GM12878 (cell line): Measurements from ENCODE around the gene SSB. TPM values are rescaled to one million over a fixed set of nuclear protein-coding genes. Genes with fewer than 3 reads are reported as not detected.

Experiments
- CBFB ChIP-seq: IDR thresholded peaks from 2 replicates; pipeline ENCODE4 v1.6.1; 2016; ENCODE audit warnings: antibody characterized with exemption, low read depth
- CEBPZ ChIP-seq: fragments of 150-350 bp; IDR thresholded peaks from 2 replicates; pipeline ENCODE4 v1.6.1; 2016; ENCODE audit warnings: low read depth, low read length
- CREB1 ChIP-seq: IDR thresholded peaks from 2 replicates; pipeline ENCODE4 v1.6.1; 2012; ENCODE audit warnings: low read depth, mild to moderate bottlenecking, inconsistent platforms
- CREM ChIP-seq: IDR thresholded peaks from 2 replicates; pipeline ENCODE4 v1.6.1; 2014; ENCODE audit warnings: antibody characterized with exemption, low read depth
- IRF5 ChIP-seq: fragments of 450-650 bp; IDR thresholded peaks from 2 replicates; pipeline ENCODE4 v1.6.1; 2017; ENCODE audit warnings: borderline replicate concordance
- JUND ChIP-seq: IDR thresholded peaks from 2 replicates; pipeline ENCODE4 v1.6.1; 2012; ENCODE audit warnings: low read depth, mild to moderate bottlenecking, low read length, improper control_type of control experiment, moderate library complexity
- KAT2A ChIP-seq: conservative IDR thresholded peaks from 2 replicates; pipeline ENCODE4 v1.6.1; 2011; ENCODE audit warnings: low read depth, low read length; ENCODE audit not compliant: control insufficient read depth
- KDM1A ChIP-seq: fragments of 200-600 bp; sonication (generic); IDR thresholded peaks from 2 replicates; pipeline ENCODE4 v1.6.1; 2016; ENCODE audit warnings: borderline replicate concordance
- NR2C1 ChIP-seq: fragments of 450-650 bp; IDR thresholded peaks from 2 replicates; pipeline ENCODE4 v1.6.1; 2017; ENCODE audit warnings: antibody characterized with exemption, mild to moderate bottlenecking, moderate library complexity
- PBX3 ChIP-seq: IDR thresholded peaks from 2 replicates; pipeline ENCODE4 v1.6.1; 2011; ENCODE audit warnings: mild to moderate bottlenecking, low read depth, low read length, moderate library complexity; ENCODE audit not compliant: insufficient replicate concordance
- WRNIP1 ChIP-seq: IDR thresholded peaks from 2 replicates; pipeline ENCODE4 v1.6.1; 2011; ENCODE audit warnings: low read depth, low read length, improper control_type of control experiment, borderline replicate concordance
- ZNF24 ChIP-seq: fragments of 450-650 bp; IDR thresholded peaks from 2 replicates; pipeline ENCODE4 v1.6.1; 2017; ENCODE audit warnings: antibody characterized with exemption, mild to moderate bottlenecking
- polyA plus RNA-seq, 11 experiments: library from polyadenylated mRNA; depleted of rRNA in 4 of 11; unstranded in 6 of 11; stranded (reverse) in 5 of 11; fragments of >200 nt; fragmentation: Nextera tagmentation in 4 of 11; fragmentation: Illumina TruSeq in 1 of 11; extraction: Ambion mirVana in 4 of 11; extraction: Trizol in 1 of 11; gene quantifications; 1 replicate in 1 of 11; 2 replicates in 10 of 11; pipeline versions ENCODE4 v1.2.1 to v1.2.3, GENCODE V29; 2011 to 2016; ENCODE audit warnings: inconsistent platforms in 2 of 11, missing spikeins in 2 of 11, low read depth in 1 of 11
- total RNA-seq, 4 experiments: library from RNA; depleted of rRNA in 3 of 4; stranded (reverse); fragments of >200 nt in 3 of 4; fragmentation: Illumina TruSeq in 1 of 4; extraction: Trizol in 1 of 4; gene quantifications; 2 replicates each; pipeline versions ENCODE4 v1.2.1 to v1.2.3, GENCODE V29; 2013 to 2021

Gene SSB
- total and polyA plus RNA-seq, 10 of the 15 experiments (the other 5 are each of a cell fraction or from before 2014, with no cell fraction given): 103 to 313 (median 200) TPM

- TF ChIP-seq KAT2A (no peak), CREB1 (no peak), IRF5 (no peak), JUND (no peak), CBFB (no peak), NR2C1 (no peak), WRNIP1 (no peak), KDM1A (no peak), PBX3 (no peak), CEBPZ (no peak), CREM (no peak), ZNF24 (no peak)
- TF ChIP-seq, all 136 proteins: peak for 0
These were observed 25.3 kb downstream of the SSB start (continued) for GRCh38 chr2:169823996-169824372.
